ENCODE results near the gene KCNC4. TPM values are rescaled to one million over a fixed set of nuclear protein-coding genes. Genes with fewer than 3 reads are reported as not detected.

KCNC4 gene
- total RNA-seq, 3 donors from 2014 or later = 4.9 to 12.8 (median 8.0) TPM

DNA sequence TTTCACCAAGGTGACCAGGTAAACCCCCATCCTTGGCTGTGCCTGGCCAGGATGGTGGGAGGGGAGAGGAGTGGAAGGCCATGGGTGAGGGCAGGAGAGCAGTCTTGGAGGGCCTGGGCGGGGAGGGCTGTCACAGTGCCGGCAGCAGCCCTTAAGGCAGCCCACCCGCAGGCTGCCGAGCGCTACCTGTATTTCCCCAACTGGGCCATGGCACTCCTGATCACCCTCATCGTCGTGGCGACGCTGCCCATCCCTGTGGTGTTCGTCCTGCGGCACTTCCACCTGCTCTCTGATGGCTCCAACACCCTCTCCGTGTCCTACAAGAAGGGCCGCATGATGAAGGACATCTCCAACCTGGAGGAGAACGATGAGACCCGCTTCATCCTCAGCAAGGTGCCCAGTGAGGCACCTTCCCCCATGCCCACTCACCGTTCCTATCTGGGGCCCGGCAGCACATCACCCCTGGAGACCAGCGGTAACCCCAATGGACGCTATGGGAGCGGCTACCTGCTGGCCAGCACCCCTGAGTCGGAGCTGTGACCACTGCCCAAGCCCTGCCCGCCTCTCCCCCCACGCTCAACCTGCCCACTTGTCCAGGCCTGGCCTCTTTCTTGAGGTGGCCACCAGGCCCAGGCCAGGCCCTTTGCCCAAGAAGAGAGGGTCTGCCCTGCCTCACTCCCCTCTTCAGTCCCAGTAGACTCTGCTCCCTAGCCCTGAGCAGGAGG is 12.0 kb upstream of the KCNC4 start:
- no peak overlapping the region for H3K4me3 ChIP-seq
- intact Hi-C loops (cut with DNase I, micrococcal nuclease) = no loop called here
- no peaks in the 10 kb centered on the region for H3K36me3 ChIP-seq (ENCODE audit: low read depth)
- DNase-seq (no peak), ATAC-seq (no peak)
- H3K9me3 ChIP-seq = no peaks in the 10 kb centered on the region
- no peaks in the 10 kb centered on the region for H3K4me1 ChIP-seq (ENCODE audit: low read depth)
- TF ChIP-seq, protein P1, sequence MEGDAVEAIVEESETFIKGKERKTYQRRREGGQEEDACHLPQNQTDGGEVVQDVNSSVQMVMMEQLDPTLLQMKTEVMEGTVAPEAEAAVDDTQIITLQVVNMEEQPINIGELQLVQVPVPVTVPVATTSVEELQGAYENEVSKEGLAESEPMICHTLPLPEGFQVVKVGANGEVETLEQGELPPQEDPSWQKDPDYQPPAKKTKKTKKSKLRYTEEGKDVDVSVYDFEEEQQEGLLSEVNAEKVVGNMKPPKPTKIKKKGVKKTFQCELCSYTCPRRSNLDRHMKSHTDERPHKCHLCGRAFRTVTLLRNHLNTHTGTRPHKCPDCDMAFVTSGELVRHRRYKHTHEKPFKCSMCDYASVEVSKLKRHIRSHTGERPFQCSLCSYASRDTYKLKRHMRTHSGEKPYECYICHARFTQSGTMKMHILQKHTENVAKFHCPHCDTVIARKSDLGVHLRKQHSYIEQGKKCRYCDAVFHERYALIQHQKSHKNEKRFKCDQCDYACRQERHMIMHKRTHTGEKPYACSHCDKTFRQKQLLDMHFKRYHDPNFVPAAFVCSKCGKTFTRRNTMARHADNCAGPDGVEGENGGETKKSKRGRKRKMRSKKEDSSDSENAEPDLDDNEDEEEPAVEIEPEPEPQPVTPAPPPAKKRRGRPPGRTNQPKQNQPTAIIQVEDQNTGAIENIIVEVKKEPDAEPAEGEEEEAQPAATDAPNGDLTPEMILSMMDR (IDR thresholded peaks at IDR 0.05) = no peak

DNA sequence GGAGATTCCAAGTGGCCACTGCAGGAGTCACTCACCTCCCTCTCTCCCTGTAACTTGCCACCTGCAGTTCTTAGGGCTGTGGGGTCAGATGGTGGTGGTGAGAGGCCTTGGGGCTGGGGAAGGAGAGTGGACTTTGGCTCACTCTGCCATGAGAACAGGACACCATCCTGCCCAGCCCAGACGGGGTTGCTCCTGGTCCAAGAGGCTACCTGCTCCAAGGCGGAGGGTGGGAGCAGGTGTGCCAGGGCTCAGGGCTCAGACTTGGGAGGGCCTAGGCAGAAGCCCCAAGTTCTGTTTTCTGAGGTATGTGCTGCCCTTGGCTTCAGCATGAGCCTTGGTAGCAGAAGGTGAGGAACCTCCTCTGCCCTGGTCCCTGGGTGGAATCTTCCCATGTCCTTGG is 11.4 kb upstream of the KCNC4 start:
- Histone ChIP-seq H3K4me3 (no peak overlapping the region), H3K9me3 (no peaks in the 10 kb centered on the region), H3K4me1 (ENCODE audit: low read depth) (no peaks in the 10 kb centered on the region), H3K36me3 (ENCODE audit: low read depth) (no peaks in the 10 kb centered on the region)
- no peak for ATAC-seq
- TF ChIP-seq, protein P1 (IDR thresholded peaks at IDR 0.05) = no peak
- intact Hi-C loops (cut with DNase I, micrococcal nuclease) = no loop called here
- no peak for DNase-seq

GRCh38 chr1:110200190-110200589 is 9.9 kb upstream of the KCNC4 start:
- ATAC-seq = no peak
- Histone ChIP-seq H3K4me1 (ENCODE audit: low read depth) (no peaks in the 10 kb centered on the region), H3K4me3 (no peak overlapping the region), H3K9me3 (no peaks in the 10 kb centered on the region), H3K36me3 (ENCODE audit: low read depth) (no peaks in the 10 kb centered on the region)
- no peak for DNase-seq
- TF ChIP-seq, protein P1 (IDR thresholded peaks at IDR 0.05) = no peak
- intact Hi-C loops (cut with DNase I, micrococcal nuclease) = loop anchor here in 1 of 2 donors (5.0 kb wide), 1 partner anchor 252 kb away; the partner anchor contains the start of gene PROK1

GRCh38 chr1:110200666-110201065 is 9.4 kb upstream of the KCNC4 start:
- ATAC-seq = no peak
- Histone ChIP-seq H3K4me3 (no peak overlapping the region), H3K36me3 (ENCODE audit: low read depth) (no peaks in the 10 kb centered on the region), H3K4me1 (ENCODE audit: low read depth) (no peaks in the 10 kb centered on the region), H3K9me3 (no peaks in the 10 kb centered on the region)
- TF ChIP-seq, protein P1 (IDR thresholded peaks at IDR 0.05) = no peak
- DNase-seq = no peak
- intact Hi-C loops (cut with DNase I, micrococcal nuclease) = loop anchor here in 1 of 2 donors (5.0 kb wide), 1 partner anchor 252 kb away; the partner anchor contains the start of gene PROK1

GRCh38 chr1:110201157-110201825 is 8.8 kb upstream of the KCNC4 start:
- ATAC-seq (no peak), DNase-seq (no peak)
- H3K36me3 ChIP-seq (ENCODE audit: low read depth) = no peaks in the 10 kb centered on the region
- H3K9me3 ChIP-seq = no peaks in the 10 kb centered on the region
- no peak overlapping the region for H3K4me3 ChIP-seq
- H3K4me1 ChIP-seq (ENCODE audit: low read depth) = no peaks in the 10 kb centered on the region
- TF ChIP-seq, protein P1 (IDR thresholded peaks at IDR 0.05) = no peak
- intact Hi-C loops (cut with DNase I, micrococcal nuclease) = loop anchor here in 1 of 2 donors (5.0 kb wide), 1 partner anchor 251 kb away; the partner anchor contains the start of gene PROK1

Data from mucosa of descending colon (tissue), 3 donors.